ENCODE measurements around the gene FERMT2.

DNA sequence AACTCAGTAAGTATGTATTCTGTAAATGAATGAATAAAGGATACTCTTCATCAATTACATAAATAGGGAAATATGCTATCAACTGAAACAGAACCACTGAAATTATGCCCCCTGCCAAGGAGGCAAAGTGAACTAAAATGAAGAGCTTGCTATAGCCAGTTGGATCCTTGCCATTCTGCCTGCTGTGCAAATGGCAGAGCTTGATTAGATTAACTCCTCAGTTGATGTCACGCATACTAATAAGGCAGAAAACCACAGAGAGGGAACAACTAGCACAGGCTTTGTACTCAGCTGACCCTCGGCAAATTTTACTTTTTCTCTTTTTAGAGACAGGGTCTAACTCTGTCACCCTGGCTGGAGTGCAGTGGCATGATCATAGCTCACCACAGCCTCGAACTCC is 36.7 kb upstream of the FERMT2 start:
- TF ChIP-seq, protein P1, sequence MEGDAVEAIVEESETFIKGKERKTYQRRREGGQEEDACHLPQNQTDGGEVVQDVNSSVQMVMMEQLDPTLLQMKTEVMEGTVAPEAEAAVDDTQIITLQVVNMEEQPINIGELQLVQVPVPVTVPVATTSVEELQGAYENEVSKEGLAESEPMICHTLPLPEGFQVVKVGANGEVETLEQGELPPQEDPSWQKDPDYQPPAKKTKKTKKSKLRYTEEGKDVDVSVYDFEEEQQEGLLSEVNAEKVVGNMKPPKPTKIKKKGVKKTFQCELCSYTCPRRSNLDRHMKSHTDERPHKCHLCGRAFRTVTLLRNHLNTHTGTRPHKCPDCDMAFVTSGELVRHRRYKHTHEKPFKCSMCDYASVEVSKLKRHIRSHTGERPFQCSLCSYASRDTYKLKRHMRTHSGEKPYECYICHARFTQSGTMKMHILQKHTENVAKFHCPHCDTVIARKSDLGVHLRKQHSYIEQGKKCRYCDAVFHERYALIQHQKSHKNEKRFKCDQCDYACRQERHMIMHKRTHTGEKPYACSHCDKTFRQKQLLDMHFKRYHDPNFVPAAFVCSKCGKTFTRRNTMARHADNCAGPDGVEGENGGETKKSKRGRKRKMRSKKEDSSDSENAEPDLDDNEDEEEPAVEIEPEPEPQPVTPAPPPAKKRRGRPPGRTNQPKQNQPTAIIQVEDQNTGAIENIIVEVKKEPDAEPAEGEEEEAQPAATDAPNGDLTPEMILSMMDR (IDR thresholded peaks at IDR 0.05) = no peak
- TF ChIP-seq POLR2A (IDR thresholded peaks at IDR 0.05) = no peak
